Spinal cord (tissue), 10 donors: Measurements from ENCODE around the gene HCFC1R1. TPM values are rescaled to one million over a fixed set of nuclear protein-coding genes. Genes with fewer than 3 reads are reported as not detected.
"Not testable (repeated sequence)": the region's sequence is repeated elsewhere in the genome, so short reads cannot be mapped to it uniquely, and the experiment has no call there.

Experiments
- DNase-seq, 6 donors: peaks; one replicate each; pipeline versions ENCODE4 v3.0.0 to v3.0.0-alpha.2; 2013 to 2015; ENCODE audit warnings: low spot score in 6 of 6, low read depth in 4 of 6
- H3K27ac ChIP-seq: one replicate; pipeline ENCODE4 v1.5.1; 2013; ENCODE audit warnings: low read depth, low read length, control low read depth
- H3K27me3 ChIP-seq: one replicate; pipeline ENCODE4 v1.6.1; 2013; ENCODE audit warnings: low read length; ENCODE audit not compliant: control insufficient read depth, insufficient read depth
- H3K36me3 ChIP-seq: one replicate; pipeline ENCODE4 v1.6.1; 2013; ENCODE audit warnings: low read length; ENCODE audit not compliant: control insufficient read depth, insufficient read depth
- H3K4me1 ChIP-seq: one replicate; pipeline ENCODE4 v1.6.1; 2013; ENCODE audit warnings: low read length; ENCODE audit not compliant: control insufficient read depth, insufficient read depth
- H3K4me3 ChIP-seq: one replicate; pipeline ENCODE4 v1.5.1; 2013; ENCODE audit warnings: low read depth, low read length, control low read depth
- H3K9me3 ChIP-seq: one replicate; pipeline ENCODE4 v1.6.1; 2013; ENCODE audit warnings: low read length; ENCODE audit not compliant: control insufficient read depth, insufficient read depth
- WGBS: methylation state at CpG from one replicate; pipeline ENCODE4 v1.1.5; 2013; ENCODE audit warnings: missing lambda C conversion rate; ENCODE audit not compliant: insufficient coverage; 5-methylcytosine and 5-hydroxymethylcytosine counted together
- long read RNA-seq, 4 donors: transcript quantifications; one replicate each; lab custom pipeline, GENCODE V29; 2026
- polyA plus RNA-seq, 2 donors: library from polyadenylated mRNA; unstranded; fragments of 120-200 nt; gene quantifications; one replicate each; pipeline ENCODE4 v1.2.1, GENCODE V29; 2013; ENCODE audit not compliant: insufficient read length in 2 of 2
- total RNA-seq, 2 donors: library from RNA; depleted of rRNA in 1 of 2; stranded (reverse); fragments of 120-200 nt in 1 of 2; fragments of >200 nt in 1 of 2; gene quantifications; one replicate each; pipeline versions ENCODE4 v1.2.3 to v1.2.4, GENCODE V29; 2013 to 2014
- donor health status: healthy.

Gene HCFC1R1, protein sequence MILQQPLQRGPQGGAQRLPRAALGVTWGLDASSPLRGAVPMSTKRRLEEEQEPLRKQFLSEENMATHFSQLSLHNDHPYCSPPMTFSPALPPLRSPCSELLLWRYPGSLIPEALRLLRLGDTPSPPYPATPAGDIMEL
- total RNA-seq (10 to 100 TPM; 20.4 to 66.2 TPM), polyA plus RNA-seq (100 to 1,000 TPM; 155 to 161 TPM)
- long read RNA-seq, donor 1, transcript HCFC1R1-202 (3 exons, 765 nt): minor isoform, 8 of 113 reads
- long read RNA-seq, donor 1, transcript HCFC1R1-208 (2 exons, 1,365 nt): minor isoform, 12 of 113 reads
- long read RNA-seq, donor 1, transcript HCFC1R1-206 (3 exons, 618 nt): major isoform, 52 of 113 reads
- long read RNA-seq, donor 1, transcript HCFC1R1-201 (4 exons, 965 nt): minor isoform, 40 of 113 reads
- long read RNA-seq, donor 1, partial matches to known transcripts: 0 of 113 reads
- long read RNA-seq, donor 1, other reads (novel, unspliced or antisense): 0 of 113 reads
- long read RNA-seq, donor 2, transcript HCFC1R1-208 (2 exons, 1,365 nt): minor isoform, 9 of 54 reads
- long read RNA-seq, donor 2, transcript HCFC1R1-202 (3 exons, 765 nt): minor isoform, 5 of 54 reads
- long read RNA-seq, donor 2, transcript HCFC1R1-206 (3 exons, 618 nt): major isoform, 24 of 54 reads
- long read RNA-seq, donor 2, transcript HCFC1R1-201 (4 exons, 965 nt): minor isoform, 15 of 54 reads
- long read RNA-seq, donor 2, partial matches to known transcripts: 0 of 54 reads
- long read RNA-seq, donor 2, other reads (novel, unspliced or antisense): 0 of 54 reads
- long read RNA-seq, donor 3, transcript HCFC1R1-206 (3 exons, 618 nt): major isoform, 18 of 40 reads
- long read RNA-seq, donor 3, transcript HCFC1R1-201 (4 exons, 965 nt): minor isoform, 14 of 40 reads
- long read RNA-seq, donor 3, transcript HCFC1R1-202 (3 exons, 765 nt): minor isoform, 5 of 40 reads
- long read RNA-seq, donor 3, partial matches to known transcripts: 0 of 40 reads
- long read RNA-seq, donor 3, other reads (novel, unspliced or antisense): 0 of 40 reads
- long read RNA-seq, donor 4, transcript HCFC1R1-206 (3 exons, 618 nt): minor isoform, 12 of 77 reads
- long read RNA-seq, donor 4, transcript HCFC1R1-201 (4 exons, 965 nt): major isoform, 20 of 77 reads
- long read RNA-seq, donor 4, transcript HCFC1R1-208 (2 exons, 1,365 nt): minor isoform, 9 of 77 reads
- long read RNA-seq, donor 4, partial matches to known transcripts: 26 of 77 reads
- long read RNA-seq, donor 4, other reads (novel, unspliced or antisense): 8 of 77 reads

DNA sequence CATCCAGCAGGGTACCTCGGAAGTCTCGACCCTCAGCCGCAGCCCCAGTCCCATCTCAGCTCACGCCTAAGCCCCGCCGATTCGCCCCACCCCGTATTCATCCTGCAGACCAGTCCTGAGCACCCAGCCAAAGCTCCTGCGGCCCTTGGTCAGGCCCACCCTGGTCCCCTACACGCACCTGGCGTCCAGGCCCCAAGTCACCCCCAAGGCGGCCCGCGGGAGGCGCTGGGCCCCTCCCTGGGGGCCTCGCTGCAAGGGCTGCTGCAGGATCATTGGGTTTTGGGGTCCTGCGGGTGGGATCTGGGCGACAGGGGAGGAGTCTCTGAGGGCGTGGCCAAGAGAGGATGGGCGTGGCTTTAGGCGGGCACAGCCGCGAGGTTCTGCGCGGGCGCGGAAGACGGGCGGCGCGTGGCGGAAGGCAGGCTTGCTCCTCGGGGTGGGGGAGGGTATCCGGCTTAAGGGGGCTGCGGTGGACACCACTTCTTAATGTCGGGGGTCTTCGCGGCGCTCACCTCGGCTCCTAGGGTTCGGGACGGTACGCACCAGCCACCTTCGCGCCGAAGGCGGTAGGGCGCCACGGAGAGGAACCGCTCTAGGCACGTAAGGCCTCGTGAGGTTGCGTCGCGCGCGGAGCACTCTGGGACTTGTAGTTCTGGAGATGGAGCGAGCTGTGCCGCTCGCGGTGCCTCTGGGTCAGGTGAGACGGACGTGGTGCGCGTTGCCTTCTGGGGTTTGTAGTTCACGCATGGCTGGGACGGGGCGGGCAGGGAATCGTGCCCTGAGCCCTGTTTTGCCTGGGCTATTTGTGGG lies at the start of gene HCFC1R1, which contains the start of gene THOC6:
Gene HCFC1R1, minus strand, starts transcription at position 274 of the 810 bp plus-strand sequence. Its CDS starts 1 bp downstream, at position 273.
Gene THOC6, plus strand, starts transcription at position 367 of the 810 bp plus-strand sequence. Its CDS starts 292 bp downstream, at position 659.
- peak within 1 kb of the TSS; percentile 95 for H3K27ac ChIP-seq
- peak within 1 kb of the TSS; percentile 93 for H3K4me3 ChIP-seq
- peaks cover 56% of the 10 kb centered on the region for H3K4me1 ChIP-seq
- under 1% methylated on average over 69 of the region's 69 CpGs for WGBS
- peaks cover 25% of the 10 kb centered on the region for H3K27me3 ChIP-seq
- H3K9me3 ChIP-seq: no peaks in the 10 kb centered on the region
- H3K36me3 ChIP-seq: peaks cover 24% of the 10 kb centered on the region
- DNase-seq: peak; percentile 88 to 99 (median 94)

DNA sequence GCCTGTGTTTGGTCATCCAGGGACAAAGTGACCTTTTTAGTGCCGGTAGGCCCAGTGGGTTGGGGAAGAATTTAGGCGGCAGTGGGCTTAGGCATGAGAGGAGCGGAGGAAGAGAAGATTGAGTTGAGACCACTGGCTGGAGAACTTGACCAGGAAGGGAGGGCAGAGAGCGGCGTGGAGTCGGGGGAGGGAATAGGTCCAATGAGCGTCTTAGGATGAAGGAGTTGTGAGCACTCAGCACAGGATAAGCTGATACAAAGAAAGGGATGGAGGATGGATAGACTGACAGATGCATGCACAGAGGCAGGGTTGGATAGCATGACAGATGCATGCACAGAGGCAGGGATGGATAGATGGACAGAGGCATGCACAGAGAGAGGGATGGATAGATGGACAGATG lies 49.7 kb upstream of the HCFC1R1 start:
- WGBS: 95% methylated on average over 7 of the region's 7 CpGs
- no peak for DNase-seq
- H3K27me3 ChIP-seq: no peaks in the 10 kb centered on the region
- H3K9me3 ChIP-seq: no peaks in the 10 kb centered on the region
- H3K4me1 ChIP-seq: peaks cover 7% of the 10 kb centered on the region
- no peak overlapping the region for H3K27ac ChIP-seq
- no peak overlapping the region for H3K4me3 ChIP-seq
- H3K36me3 ChIP-seq: no peaks in the 10 kb centered on the region

DNA sequence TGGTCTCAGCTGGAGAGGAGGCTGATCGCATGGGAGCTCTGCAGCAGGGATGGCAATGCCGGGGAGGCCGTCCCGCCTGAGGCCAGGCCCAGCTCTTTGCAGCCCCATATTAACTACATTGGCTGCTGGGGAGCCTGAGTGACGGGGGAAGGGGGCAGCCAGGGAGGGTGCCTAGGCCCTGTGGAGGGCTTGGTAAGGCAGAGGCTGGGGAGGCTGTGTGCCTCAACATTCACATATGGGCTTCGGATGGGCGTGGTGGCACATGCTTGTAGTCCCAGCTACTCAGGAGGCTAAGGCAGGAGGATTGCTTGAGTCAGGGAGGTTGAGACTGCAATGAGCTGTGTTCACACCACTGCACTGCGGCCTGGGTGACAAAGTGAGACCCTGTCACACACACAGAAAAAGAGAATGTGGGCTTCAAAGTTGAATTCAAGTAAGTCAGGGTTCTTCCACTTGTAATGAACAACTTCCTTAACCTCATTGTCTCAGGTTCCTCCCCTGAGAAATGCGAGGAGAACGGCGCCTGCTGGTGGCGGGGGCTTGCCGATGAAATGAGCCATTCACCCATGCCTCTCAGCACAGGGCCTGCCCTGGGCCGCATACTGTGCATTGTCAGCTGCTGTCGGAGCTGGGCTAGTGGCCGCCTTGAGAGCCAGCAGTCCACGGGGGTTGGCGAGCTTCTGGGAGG lies 49.0 kb upstream of the HCFC1R1 start:
- H3K4me3 ChIP-seq, DNase-seq, H3K9me3 ChIP-seq, H3K27me3 ChIP-seq, H3K36me3 ChIP-seq, H3K27ac ChIP-seq, H3K4me1 ChIP-seq: not testable (repeated sequence)
- 20% methylated on average over 3 of the region's 18 CpGs for WGBS

DNA sequence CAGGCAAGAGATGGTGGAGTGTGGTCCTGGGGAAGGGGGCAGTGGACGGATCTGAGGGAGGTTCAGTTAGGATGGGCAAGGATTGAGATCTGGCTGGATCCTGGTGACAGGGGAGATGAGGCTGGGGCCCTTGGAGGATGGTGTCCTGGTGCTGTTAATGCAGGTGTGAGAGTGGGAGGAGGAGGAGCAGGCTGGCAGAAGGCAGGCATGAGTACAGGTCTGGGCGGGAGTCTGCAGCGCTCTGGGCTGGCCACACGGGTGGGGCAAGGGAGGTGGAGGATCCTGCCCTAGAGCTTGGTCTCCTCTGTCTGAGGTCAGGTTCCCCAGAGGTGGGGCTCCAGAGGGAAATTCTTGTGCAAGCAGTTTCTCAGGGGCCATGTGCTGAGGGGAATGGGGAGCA lies 48.4 kb upstream of the HCFC1R1 start:
- H3K36me3 ChIP-seq, DNase-seq, H3K9me3 ChIP-seq, H3K27me3 ChIP-seq, H3K27ac ChIP-seq, H3K4me1 ChIP-seq, H3K4me3 ChIP-seq: not testable (repeated sequence)
- whole genome bisulfite sequencing: 68% methylated on average over 2 of the region's 4 CpGs

DNA sequence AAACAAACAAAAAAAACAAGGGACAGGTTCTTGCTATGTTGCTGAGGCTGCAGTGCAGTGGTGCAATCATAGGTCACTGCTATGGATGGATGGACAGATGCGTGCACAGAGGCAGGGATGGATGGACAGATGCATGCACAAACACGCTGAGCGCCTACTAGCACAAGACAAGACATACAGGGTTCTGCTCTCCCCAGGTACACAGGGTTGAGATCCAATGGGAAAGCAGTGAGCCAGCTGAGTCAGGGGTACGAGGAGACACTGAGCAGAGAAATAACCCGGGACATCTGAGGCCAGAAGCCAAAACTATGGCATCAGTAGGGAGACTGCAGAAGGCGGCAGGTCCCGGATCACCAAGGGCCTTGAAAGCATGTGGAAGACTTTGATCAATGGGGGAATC lies 47.9 kb upstream of the HCFC1R1 start:
- Histone ChIP-seq H3K9me3 (no peaks in the 10 kb centered on the region), H3K36me3 (no peaks in the 10 kb centered on the region), H3K27me3 (no peaks in the 10 kb centered on the region), H3K27ac (no peak overlapping the region), H3K4me1 (peaks cover 7% of the 10 kb centered on the region), H3K4me3 (no peak overlapping the region)
- 82% methylated on average over 7 of the region's 7 CpGs for WGBS
- no peak for DNase-seq

DNA sequence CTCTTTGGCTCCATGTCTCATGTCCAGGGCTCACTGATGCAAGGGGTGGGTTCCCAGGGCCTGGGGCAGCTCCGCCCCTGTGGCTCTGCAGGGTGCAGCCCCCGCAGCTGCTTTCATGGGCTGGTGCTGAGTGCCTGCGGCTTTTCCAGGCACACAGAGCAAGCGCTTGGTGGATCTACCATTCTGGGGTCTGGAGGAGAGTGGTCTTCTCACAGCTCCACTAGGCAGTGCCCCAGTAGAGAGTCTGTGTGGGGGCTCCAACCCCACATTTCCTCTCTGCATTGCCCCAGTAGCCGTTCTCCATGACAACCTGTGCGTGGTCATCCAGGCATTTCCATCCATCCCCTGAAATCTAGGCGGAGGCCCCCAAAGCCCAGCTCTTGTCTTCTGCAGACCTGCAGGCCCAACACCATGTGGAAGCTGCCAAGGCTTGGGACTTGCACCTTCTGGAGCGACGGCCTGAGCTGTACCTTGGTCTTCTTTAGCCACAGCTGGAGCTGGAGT lies 46.9 kb upstream of the HCFC1R1 start:
- Histone ChIP-seq H3K4me3 (no peak overlapping the region), H3K4me1 (peaks cover 7% of the 10 kb centered on the region), H3K27ac (no peak overlapping the region), H3K27me3 (no peaks in the 10 kb centered on the region), H3K36me3 (no peaks in the 10 kb centered on the region), H3K9me3 (no peaks in the 10 kb centered on the region)
- 77% methylated on average over 7 of the region's 9 CpGs for WGBS
- DNase-seq: no peak

DNA sequence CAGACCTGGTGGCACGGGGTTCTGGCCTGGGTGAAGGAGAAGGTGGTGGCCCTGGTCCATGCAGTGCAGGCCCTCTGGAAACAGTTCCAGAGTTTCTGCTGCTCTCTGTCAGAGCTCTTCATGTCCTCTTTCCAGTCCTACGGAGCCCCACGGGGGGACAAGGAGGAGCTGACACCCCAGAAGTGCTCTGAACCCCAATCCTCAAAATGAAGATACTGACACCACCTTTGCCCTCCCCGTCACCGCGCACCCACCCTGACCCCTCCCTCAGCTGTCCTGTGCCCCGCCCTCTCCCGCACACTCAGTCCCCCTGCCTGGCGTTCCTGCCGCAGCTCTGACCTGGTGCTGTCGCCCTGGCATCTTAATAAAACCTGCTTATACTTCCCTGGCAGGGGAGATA lies 45.4 kb upstream of the HCFC1R1 start:
- not testable (repeated sequence) for DNase-seq, H3K4me3 ChIP-seq, H3K27me3 ChIP-seq, H3K36me3 ChIP-seq, H3K9me3 ChIP-seq, H3K4me1 ChIP-seq, H3K27ac ChIP-seq
- 87% methylated on average over 10 of the region's 11 CpGs for WGBS

DNA sequence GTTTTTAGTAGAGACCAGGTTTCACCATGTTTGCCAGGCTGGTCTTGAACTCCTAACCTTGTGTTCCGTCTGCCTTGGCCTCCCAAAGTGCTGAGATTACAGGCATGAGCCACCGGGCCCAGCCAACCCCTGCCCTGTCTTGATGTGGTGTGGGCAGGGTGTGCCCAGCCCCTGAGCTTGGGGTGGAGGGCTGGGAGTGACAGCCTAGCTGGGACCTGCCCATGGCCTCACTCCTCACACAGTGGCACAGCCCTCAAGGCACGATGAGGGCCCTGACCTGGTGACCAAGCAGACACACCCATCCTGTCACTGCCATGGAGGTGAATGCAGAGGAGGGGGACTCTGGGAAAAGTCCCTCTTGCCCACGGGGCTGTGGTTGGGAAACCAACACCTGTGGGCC lies 44.7 kb upstream of the HCFC1R1 start:
- 83% methylated on average over 3 of the region's 4 CpGs for WGBS
- peaks cover 4% of the 10 kb centered on the region for H3K4me1 ChIP-seq
- H3K9me3 ChIP-seq: no peaks in the 10 kb centered on the region

More for the DNA sequence above, 44.7 kb upstream of the HCFC1R1 start:
- no peak for DNase-seq
- Histone ChIP-seq H3K27me3 (no peaks in the 10 kb centered on the region), H3K27ac (no peak overlapping the region), H3K36me3 (no peaks in the 10 kb centered on the region), H3K4me3 (no peak overlapping the region)
